ENCODE measurements around the gene WDFY4.

The WDFY4 gene

DNA sequence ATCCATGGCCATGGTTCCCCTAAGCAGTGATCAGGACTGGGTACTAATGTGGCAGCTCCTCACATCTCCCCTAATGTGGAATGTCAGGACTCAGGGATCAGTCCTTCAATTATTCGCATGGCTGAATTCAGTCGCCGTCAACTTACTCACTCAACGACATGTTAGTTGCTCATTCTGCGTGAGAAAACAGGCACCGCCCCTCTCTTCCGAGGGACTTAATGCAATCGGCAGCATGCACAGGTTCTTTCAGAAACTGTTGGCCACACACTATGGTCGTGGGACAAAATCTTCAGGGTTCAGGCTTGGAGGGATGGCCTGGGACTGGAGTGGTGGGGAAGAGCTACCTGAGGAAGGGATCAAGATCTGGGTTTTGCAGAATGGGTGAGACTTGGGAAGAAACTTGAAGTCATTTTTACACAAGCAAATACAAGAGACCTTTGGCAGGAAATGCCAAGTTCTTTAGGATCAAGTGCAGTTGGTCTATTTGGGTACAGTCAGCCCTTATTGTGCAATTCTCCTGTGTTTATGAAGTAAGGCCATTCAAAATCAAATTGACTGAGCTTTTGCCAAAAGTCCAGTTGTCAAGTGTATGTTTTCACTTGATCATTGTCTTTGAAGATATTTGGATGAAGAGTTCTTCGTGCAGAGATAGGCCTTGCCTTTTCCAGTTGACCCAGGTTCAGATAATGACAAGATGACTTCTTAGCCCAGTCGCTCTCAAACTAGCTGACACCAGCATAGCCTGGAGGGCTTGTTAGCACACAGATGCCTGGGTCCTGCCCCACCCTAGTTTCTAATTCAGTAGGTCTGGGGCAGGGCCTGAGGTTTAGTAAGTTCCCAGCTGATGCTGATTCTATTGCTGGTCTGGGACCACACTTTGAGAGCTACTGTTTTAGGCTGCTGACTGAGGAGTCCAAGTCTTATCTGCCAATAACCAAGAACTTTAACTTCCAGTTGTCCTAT, 206.5 kb downstream of the WDFY4 start:
- DNase-seq = no peak

DNA sequence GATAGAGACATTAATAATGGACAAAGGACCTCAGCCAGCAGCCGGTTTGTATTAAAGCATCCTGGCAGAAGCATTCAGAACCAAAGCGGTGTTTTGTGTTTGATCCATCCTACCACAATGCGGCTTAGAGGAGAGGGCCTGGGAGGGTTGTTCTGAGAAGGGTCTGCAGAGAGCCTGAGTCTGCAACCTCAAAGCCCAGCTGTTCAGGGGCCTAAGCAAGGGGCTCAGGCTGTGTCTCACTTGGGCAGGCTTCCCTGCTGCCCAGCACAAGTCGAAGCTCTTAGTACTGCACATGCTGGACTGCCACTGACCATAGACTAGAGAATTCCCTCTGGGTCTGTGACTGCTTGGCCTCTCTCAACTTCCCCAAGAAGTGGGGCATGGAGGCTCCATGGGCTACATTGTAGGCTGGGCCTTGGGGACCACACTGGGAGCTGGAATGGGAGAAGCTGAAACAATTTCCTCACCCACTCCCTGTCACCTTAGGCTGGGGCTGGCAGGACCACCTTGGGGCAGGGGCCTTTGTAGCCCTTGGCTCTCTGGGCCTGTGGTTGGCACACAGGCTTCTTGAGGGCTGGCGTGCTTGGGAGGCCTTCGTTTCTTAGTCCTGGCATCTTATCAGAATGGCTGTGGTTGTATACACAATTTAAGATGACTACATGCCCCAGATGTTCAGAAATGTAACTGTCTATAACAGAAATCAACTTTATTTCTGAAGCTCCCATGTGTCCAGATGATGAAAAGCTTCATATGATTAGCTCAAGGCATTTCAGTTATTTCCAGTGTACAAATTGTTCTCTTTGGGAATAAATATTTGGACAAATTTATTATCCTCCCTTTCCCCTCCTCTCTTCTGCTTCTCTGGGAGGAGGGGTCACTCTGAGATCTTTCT, 210.5 kb downstream of the WDFY4 start:
- DNase-seq = no peak

DNA sequence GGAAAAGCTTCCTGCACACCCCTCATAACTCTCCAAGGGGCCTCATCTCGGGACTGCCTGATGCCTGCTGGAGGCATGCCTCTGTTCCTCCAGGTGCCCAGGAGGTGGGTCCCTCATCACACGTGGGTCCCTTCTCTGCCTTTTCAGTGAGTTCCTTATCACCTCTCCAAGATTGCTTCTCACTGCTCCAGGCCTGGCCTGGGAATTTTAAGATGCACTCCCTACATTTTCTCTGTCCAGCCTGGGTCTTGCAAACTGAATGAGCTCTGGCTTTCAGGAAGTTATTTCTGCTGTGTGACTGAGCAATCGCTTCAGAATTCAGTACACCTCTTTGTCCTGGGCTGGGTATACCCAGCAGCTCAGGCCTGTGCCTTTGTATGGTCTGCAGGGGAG, 211.1 kb downstream of the WDFY4 start:
- DNase-seq = no peak

DNA sequence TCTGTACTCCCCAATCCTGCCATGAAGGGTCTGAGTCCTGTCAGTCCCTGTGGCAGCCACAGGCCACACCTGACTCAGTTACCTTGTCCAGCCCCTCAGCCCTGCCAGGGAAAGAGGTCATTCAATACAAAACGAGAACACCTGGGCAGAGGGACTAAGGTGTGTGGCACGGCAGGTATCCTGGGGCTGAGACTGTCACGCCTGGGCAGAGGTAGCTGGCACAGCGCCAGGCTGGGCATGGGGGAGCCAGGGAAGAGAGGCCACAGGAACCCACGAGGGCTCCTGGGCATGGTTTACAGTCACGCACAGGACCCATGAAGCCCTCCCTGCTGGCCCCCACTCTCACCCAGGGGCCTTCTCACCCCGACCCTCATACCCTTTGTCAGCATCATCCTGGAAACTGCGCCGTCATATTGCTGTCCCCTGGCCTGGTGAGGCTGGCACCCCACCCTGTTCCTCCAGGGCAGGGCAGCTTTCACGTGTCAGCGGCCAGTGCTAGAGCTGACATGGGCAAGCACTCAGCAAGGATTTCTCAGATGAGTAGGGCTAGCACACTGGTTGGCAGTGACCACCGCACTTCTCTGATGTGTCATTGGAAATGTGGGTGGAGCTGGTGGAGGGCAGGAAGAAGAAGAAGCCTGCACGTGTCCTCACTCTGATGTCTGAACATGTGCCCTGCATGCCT, 212.2 kb downstream of the WDFY4 start:
- DNase-seq = no peak

DNA sequence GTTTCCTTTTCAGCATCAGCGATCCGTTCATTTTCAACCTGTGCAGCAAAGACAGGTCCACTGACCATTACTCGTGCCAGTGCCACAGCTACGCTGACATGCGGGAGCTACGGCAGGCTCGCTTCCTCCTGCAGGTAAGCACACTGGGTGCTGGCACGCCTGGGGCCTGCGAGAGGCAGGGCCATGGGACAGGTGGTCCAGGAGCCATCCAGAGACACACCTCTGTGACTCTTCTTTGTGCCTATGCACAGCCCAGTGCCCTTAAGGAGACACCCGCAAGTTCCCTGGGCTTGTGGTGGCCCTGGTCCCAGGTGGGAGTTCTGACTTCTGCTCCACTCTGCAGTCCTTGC, 212.7 kb downstream of the WDFY4 start:
- no peak for DNase-seq

DNA sequence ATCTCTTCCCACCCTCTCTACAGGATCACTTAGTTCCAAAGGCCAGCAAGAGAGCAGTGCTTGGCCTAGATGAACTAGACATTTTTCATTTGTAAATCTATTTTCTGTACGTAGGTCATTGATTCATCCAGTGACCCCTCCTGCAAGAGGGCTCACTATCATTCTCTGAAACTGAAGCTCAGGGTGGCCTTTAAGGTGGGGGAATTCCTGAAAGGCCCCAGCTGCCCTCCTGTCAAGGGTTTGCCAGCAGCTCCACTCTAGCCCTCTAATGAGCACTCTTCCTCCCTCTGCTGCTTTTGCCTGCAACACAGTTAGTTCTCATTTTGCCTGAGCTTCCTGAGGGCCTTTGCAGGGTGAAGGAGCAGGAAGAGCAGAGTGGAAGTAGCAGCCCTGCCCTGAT, 213.8 kb downstream of the WDFY4 start:
- DNase-seq = no peak

DNA sequence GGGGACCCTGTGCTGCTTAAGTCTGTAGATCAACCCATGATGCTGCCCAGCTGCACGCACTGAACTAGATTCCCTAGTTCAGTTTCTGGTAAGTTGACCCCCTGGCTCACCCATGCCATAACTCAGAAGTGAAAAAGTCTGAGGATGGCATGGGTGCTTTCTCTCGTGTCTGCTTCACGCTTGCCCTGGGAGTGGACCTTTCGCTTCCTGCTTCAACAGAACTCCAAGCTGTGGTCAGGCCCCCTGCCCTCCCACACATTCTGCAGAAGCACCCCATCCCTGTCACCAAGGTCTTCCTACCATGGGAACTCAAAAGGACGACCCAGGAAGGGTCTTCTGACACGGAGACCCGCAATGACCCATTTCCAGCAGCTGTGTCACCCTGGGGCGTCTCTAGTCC, 215.1 kb downstream of the WDFY4 start:
- DNase-seq = no peak

DNA sequence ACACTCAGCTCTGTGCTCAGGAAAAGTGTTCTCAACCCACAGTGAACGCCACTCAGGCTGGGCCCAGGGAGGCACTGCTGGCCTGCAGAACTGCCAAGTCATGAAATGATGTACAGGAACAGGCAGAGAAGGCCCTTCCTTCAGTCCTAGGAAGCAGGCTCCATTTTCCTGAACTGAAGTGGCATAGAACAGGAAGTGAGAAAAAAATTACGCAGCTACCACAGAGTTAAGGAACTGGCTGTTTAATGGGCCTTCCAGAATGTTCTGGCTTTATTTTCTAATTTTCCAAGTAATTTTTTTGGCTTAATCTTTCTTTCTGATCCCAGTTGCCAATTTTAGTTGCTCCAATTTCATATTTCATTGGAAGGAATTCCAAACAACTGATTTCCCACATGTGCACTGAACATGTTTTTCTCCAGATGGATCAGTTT, 215.7 kb downstream of the WDFY4 start:
- DNase-seq = no peak

DNA sequence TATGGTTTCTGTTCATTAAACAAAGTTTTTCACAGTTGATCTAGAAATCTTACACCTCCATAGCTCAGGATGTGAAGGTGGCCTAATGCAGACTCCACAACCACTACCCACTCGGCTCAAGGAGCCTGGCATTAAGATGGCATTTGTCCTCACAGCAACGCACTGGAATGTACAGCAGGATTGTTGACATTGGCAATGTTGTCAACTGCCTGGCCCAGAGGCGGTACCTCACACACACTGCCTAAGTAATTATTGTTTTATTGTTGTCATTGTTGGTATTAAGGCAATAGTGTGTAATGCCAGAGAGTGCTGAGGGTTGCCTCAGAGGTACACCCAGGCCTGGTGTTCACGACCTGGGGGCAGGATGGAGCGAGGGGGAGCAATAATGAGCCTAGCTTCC, 216.6 kb downstream of the WDFY4 start:
- DNase-seq = no peak

DNA sequence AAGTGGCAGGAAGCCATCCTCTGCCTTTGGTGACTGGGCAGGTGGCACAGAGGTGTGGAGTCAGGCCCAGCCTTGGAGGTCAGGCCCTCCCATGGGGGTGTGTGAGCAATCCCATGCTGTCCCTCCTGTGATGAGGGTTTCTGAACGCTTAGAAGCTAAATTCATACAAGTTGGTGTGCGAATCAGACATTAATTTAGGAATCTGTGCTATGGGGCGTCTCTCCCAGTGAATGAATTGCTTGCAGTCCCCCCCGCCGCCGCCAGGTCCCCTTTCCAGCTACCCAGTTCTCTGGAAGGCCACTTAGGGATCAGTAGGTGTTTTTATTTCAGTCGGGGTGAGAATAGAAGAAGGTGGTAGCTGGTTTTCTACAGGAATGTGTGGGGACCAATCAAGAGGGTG, 217.4 kb downstream of the WDFY4 start:
- no peak for DNase-seq

DNA sequence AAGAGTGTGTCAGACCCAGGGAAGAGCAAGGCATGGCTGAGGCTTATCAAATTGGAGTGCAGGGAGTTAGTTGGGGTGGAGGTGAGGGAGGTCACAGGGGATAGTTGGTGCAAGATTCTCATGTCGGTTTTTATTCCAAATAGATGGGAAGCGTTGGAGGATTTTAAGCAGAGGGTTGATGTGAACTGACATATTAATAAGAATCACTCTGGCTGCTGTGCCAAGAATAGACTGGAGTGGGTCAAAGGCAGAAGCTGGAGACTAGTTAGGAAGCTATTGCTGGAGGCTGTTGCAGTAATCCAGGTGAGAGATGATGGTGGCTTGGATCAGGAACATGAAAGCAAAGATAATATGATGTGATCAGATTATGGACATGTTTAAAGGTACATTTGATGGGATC, 218.5 kb downstream of the WDFY4 start:
- DNase-seq = no peak

DNA sequence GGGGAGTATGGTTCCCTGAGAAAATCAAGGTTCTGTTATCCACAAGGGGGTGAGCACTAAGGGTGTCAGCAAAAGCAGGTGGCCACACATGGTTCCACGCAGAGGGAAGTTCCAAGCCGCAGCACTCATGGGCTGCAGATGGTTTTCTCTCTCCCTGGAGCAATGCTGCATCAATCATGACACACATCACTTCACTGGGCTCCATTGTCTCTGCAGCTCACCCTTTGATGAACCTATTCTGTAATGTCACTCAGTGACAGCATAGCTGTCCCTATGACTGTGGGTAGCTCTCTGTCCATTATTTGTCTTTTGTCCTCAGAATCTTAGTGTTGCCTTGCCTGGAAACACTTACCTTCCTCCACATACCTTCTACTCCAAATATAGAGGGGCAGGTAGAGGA, 220.2 kb downstream of the WDFY4 start:
- DNase-seq = no peak

DNA sequence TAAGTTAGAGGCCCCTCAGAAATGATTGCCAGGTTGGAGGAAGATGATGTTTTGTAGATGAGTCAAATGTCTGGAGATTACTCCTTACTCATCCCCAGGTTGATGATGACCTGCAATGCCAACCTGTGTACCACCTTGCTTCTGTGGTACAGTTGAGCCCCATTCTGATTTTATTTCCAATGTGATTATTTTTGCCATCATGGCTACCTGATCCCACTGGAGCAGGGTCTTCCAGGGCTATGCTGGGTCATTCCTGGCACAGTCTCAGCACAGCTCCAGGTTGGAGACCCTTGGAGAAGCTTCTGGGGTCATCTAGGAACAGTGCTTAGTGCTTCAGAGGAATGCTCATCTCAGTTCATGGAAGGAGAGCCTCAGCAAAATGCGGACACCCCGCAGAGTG, 220.6 kb downstream of the WDFY4 start:
- DNase-seq = no peak

DNA sequence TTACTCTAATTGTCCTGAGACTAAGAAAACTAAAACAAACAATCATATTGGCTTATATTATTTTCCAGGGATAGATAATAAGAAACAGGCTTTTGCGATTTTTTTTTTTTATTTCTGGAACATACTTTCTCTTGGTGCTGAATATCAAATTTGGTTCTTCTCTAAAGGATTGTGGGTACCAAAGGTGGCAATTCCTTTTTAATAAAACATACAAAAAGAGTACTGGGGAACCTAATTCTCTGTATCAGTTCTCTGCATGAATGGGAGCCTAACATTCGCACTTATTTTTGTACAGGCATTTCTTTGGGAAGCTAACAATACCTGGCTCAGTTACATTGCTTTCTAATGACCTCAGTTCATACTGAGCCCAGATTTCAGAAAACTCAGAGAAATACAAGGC, 222.2 kb downstream of the WDFY4 start:
- DNase-seq = no peak

DNA sequence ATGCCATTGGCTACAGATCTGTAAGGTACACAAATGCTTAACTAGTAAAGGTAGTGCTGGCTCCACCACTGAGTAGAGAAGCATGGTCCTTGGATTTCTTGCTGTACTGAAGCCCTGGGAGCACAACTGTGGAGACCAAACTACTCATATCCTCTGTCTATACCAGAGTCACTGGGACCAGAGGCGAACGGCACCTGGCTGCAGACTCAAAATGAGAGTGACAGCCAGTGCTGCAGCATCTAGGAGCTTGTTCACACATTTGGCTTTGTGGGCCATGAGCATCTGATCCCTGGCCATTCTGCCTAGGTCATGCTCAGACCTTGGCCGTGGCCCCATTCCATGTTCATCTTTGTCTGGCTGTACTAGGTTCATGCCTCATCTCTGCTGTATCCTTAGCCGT, 223.1 kb downstream of the WDFY4 start:
- DNase-seq = no peak

DNA sequence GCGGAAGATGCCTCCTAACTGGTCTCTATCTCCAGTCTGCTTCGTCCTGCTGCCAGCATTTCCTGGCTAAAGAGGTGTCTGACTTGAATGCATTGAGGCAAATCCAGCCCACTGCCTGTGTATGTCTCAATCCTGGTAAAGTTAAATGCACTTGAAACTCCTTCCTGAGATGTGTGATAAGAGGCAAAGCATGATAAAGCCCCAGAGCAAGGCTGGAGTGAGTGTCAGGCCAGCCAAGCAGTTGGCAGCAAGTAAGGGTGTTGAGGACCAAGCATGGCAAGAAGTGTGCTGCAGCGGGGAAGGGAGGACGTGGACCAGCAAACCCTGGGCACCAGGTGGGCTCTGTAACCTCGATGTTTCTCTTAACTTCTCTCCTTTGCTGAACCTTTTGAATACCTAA, 225.9 kb downstream of the WDFY4 start:
- no peak for DNase-seq

DNA sequence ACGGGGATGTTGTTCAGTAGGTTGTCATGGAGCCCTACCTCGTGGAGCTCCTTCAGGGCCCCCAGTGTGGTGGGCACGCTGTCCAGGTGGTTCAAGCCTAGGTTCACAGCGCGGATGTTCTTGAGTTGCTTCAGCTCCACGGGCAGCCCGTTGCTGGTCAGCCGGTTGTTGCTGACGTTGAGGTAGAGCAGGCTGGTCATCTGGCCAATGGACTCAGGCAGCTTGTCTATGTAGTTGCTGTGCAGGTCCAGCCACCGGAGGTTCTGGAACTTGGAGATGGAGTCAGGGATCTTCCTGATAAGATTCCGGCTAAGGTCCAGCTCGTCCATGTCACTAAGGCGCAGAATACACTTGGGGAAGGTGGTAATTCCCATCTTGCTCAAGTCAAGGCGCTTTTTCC, 229.0 kb downstream of the WDFY4 start:
- no peak for DNase-seq

DNA sequence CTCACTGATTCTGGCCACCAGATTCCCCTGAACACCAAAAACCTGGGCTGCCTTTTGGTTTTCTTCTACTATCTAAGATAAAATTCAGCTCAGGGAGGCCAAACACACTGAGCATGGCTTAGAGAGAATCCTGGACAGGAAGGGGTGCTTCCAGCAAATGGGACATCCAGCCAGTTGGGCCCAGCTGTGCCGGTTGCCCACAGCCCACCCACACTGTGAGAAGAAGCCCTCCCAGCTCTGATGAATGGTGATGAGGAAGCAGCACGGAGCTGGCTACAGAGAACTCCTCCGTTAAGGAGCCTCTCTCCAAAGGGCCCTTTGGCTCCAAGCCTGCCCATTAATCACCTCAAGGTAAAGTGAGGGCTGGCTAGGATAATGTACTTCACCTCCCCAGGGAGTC, 239.1 kb downstream of the WDFY4 start:
- DNase-seq = no peak

DNA sequence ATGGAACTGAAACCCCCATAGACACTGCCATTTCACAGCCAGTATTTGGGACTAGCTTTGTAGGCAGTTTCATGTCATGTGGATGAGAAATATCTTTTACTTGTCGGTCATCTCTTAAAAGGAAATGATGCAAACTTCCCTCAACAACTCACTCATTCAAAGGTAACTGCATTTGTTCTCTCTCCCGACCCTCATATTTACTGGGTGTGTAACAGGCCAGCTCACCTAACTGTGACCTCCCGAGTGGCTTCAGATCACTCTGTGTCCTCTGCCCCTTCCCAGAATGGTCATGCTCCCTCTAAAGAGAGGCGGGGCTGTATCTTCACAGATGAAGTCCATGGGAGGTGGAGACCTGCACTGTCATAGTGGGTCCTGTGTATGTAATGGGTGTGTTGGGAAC, 240.3 kb downstream of the WDFY4 start:
- no peak for DNase-seq

DNA sequence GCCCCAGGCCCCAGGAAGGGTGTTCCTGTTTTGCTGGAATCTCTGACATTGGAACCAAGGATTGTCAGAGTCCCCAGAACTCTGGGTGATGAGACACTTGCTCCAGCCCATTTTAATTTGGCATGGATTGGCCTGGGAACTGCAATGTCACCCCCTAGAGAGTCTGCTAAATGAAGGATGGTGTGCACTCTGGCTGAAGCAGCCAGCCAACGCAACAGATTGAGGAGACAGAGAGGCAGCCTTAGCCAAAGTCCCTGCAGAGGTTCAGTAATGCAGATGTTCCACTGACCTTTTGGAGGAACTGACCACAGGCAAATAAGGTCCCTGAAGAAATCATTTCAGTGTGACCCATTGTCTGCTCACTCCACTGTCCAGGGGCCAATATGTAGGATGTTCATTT, 241.6 kb downstream of the WDFY4 start:
- DNase-seq = no peak

DNA sequence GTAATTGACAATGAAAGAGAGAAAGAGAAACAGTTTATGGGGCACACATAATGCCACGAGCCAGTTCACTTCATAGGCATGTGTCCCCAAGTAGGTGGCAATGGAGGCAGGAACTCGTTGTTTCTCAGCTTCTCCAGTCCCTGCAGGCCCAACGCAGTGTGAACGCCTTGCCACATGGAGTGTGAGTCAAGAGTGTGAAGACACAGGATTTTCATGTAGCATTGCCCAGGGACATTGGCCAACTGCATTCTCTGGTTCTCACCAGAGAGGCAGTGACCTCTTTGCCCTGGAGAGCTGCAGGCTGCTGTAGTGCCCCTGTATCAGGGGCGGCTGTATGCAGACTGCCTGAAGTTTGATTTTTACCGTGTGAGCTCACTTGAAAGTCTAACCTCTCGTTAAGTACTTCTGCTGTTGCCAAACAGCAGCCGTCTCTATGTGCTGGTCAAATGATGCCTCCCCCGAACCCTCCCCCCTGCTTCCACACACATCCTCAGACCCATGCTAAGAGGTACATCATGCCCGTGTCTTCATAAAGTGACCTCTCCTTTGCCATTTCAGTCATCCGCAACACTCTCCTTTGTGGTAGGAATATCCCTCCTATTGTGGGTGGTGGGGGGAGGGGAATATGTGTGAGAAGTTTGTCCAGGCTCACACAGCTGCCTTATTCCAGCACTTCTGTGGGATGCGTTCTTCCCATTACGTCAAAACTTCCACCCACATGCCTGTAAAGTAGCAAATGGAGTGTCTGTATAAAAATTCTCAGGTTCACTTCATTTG, 242.3 kb downstream of the WDFY4 start:
- DNase-seq = no peak

DNA sequence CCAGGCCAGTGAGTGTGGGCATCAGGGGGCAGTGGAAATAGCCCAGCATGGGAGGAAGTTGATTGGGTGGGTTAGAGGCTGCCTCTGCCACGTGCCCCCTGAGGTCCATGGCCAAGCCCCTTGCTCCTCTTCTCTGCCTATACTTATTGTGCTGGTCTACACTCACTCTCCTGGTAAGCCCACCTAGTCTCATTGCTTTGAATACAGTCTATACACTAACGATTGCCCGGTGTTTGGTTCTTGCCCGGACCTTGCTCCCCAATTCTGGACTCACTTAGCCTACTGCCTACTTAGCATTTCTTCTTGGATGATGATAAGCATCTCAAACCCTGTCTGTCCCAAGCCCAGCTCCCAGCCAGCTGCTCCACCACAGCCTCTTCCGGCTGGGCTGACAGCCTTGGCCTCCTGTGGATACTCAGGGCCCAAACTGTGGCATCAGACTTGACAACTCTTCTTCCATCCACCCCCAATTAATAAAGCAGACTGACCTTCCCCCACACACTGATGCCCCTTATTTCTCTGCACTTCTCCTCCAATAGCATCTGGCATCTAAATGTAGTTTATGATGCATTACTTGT, 244.8 kb downstream of the WDFY4 start:
- DNase-seq = no peak

All from CD4-positive, alpha-beta T cell treated with Interleukin-12 subunit alpha and Interleukin-12 subunit beta, for 1 hour (primary cell).